NOMO-1 (cell line): ENCODE results near the gene MDC1.
A peak's percentile ranks its signal among the peaks of the same experiment; 100 is the strongest.
"Not testable (repeated sequence)": the region's sequence is repeated elsewhere in the genome, so short reads cannot be mapped to it uniquely, and the experiment has no call there.

ENCODE experiments used
- DNase-seq, 2 experiments: peaks; one replicate each; lab custom pipeline; 2025; ENCODE audit not compliant: unreplicated experiment in 2 of 2; lab: John Stamatoyannopoulos, UW

Gene MDC1

DNA sequence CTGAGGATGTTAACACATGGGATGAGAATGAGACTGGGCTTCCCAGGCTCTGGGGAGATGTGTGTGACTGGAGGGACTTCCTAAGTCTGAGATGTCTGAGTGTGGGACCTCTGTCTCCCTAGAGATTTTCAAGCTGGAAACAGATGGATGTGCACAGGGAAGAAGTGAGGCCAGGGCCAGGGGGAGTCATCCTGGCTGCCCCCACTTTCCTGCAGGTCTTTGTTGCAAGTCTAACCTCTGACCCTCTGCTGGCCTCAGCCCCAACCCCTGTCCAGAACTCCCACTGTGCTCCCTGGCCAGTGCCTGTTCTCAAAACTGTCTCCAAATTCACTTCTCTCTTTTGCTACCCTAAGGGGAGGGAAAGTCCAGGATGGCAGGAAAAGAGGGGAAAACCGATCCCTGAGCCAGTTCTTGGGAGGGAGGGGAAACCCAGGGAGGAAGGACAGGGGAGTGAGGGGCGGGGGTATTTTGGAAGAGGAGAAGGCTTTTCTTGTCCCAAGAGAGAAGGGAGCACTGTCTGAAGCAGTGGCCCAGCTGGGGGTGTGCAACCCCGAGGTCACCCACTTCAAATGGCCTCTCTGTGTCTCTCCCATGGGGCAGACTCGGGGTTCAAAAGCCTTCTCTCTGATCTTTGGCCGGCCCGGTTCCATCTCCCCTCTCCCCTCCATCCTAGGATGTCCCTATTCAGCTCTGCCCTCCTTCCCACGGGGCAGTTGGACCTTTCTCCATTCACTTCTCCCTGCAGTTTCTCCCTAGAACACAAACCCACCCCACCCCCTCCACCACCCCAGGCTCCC is 33.7 kb downstream of the MDC1 start:
- no peak for DNase-seq

DNA sequence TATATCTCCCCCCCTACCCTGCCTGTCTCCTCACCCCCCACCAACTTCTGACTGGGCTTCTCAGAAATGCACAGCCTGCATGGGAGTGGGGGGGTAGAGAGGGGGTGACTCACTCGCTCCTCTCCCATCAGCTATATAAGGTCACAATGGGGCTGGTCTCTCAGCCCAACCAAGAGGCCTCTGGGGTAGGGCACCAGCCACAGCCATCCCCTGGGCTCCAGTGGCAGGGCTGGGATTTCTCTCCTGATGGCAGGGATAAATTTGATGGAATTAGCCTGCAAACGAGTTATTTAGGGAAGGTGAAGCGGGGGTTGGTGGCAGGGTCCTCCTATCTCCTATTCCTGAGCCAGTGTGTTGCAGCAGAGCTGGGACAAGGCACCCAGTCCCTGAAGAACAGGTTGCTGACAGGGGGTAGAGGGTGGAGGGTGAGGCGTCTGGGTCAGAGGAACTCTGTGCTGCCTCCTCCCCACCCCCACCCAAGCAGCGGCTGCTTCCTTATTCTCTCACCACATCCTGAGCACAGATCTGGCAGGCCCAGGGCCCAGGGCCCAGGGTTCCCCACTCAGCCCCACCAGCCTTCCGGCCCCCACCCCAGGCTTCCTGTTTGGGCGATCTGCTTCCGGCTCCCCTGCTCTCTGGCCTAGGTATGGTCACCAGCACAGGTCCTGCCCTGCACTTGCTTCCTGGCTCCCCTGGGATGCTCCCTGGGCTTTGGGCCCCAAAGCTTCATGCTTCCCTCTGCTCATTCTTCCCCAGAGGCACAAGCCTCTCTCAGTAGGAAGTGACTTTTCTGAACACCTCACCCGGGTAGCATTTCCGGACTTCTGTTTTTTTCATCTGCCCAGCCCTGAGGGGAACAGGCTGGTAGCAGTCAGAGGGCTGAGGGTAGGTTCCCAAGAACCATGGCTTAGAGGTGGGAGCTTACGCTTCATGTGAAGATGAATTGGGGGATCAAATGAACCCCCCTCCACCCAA is 34.7 kb downstream of the MDC1 start:
- peak; percentile 94 to 97 for DNase-seq

DNA sequence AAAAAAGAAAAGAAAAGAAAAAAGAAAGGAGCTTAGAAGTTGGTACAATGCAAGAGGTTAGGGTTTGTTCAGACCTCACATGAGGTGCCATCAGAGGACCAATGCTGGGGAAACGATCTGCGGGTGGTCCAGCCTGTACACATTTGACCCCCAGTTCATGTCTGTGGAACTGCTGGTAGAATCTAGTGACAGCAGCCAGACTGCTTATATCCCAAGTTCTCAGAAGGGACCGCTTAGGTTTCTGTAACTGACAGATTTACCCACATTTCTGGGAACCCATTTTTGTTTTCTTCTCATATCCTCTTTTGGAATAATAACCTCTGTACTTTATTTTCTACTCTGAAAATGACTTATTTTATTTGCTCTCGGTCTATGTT is 35.3 kb downstream of the MDC1 start:
- DNase-seq, result no peak

DNA sequence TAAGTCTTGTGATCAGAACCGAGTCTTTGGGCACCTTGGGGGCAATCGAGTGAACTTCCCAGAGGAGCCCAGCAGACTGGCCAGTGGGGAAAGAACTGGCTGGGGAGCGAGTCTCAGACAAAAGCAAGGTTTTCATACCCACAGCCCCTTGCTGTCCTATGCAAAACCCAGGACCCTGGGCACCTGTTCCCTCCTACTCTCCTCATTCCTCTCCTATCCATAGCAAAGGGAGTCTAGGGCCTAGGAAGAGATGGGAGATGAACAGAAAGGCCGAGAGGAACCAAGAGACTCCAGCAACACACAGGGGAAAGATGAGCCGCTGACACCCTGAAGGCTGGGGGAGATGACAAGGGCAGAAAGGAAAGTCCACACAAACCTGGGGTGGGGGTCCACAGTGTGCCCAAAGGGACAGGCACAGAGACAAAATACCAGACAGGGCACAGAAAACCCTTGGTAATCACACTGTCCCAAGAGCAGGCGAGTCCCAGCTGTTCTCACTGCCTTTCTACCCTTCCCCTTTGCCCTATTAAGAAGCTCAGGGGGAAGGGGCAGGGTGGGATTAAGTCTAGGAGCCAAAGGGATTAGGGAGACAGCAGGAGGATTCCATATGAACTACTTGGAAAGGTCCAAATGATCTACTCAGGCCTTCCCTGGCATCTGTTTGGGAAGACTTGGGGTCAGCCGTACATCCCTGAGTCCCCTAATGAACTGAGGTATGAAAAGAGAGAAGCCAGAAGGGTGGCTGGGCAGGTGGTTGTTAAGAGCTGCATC is 37.1 kb downstream of the MDC1 start:
- no peak for DNase-seq

DNA sequence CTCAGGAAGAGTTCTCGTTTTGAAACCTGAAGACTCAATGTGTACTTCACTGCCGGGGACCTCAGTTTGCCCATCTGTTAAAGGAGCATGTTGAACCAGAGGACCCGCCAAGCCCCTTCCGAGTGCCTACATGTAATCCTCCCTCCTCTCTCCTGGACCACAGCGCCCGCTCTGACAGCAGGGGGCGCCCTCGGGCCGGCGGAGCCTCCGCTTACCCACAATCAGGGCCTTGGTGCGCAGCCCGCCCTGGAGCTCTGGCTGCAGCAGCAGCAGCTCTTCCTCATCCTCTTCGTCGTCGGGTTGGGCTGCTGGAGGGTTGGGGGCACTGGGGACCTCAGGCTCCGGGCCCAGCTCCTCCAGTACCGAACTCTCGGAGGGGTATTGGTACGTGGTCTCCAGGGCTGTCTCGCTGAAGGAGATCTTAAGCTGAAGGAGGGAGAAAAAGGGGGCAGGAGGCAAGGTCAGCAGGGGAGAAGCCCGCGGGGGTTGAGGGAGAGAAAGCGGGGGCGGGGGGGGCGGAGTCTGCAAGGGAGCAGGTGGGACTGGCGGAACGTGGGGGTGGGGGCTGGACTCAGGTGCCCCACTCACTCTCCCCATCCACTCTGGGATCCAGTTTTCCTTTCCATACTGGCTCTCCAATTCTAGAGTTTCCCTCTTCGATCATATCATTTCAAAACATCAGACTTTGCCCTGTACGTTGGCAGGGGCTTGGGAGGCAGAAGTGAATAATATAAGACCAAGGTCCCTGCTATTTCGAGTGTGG is 37.9 kb downstream of the MDC1 start:
- peak; percentile 69 to 79 for DNase-seq

DNA sequence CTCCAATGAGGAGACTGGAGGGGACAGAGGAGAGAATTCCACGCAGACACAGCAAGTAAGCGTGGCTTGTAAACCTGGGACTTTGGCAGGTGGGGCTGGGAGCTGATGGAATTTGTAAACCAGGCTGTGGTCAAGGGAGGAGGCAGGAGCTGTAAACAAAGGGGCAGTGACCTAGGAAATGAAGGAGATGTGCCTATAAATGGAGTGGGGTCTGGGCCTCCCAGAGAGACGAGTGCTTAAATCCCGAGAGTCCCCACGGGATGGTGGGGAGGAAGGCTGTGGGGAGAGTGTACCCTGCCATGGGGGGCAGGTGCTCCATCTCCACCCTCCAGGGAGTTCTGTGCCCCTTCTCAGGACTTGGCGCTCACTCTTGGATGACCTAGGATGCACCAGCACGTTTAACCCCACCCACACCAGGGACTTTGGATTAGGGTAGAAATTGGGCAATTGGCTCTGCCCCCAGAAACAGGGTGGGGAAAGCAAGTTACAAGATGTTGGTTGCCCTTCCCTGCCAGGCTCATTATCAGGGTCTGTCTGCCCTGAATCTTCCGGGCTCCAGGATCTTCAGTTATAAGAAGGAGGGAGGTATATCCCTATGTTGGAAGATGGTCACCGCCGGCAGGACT is 40.3 kb downstream of the MDC1 start:
- DNase-seq, result no peak

DNA sequence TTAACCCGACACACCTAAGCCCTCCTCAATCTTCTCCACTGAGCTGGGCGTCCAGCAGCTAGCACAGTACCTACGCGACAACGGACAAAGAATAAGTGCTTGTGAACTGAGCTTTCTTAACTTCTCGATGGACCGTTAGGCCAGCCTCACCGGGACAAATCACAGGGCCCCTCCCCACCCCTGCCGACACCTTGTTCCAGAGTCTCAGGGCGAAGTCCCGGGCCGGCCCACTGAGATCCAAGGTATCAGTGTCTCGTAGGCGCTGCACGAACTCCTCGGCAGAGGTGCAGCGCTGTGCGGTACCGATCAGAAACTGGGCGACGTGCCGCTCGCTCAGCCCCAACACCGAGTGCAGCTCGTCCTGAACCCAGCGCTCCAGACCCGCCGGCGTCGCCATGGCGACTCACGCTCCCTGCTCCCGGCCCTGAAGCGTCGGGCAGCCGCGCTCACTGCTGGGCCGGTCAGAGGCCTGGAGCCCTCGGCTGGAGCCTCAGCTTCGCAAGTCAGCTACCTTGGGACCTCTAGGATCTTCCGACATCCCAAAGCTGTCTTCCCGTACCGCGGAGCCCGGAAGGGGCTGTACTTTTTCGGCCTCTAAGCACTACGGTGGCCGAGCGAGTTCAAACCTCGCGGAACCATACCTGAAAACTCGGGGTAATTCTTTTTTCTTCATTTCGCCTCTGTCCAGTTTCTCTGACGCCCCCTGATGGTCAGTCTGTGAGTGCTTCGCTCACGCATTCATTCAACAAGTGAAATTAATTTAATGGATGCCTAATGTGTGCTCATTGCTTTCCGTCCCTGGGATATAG is 44.4 kb downstream of the MDC1 start, which contains the start of gene DHX16:
TSS of gene DHX16 (minus strand) at position 562 of the 809 bp plus-strand sequence. CDS start at position 397, 165 bp downstream.
- peak; percentile 89 to 96 for DNase-seq

DNA sequence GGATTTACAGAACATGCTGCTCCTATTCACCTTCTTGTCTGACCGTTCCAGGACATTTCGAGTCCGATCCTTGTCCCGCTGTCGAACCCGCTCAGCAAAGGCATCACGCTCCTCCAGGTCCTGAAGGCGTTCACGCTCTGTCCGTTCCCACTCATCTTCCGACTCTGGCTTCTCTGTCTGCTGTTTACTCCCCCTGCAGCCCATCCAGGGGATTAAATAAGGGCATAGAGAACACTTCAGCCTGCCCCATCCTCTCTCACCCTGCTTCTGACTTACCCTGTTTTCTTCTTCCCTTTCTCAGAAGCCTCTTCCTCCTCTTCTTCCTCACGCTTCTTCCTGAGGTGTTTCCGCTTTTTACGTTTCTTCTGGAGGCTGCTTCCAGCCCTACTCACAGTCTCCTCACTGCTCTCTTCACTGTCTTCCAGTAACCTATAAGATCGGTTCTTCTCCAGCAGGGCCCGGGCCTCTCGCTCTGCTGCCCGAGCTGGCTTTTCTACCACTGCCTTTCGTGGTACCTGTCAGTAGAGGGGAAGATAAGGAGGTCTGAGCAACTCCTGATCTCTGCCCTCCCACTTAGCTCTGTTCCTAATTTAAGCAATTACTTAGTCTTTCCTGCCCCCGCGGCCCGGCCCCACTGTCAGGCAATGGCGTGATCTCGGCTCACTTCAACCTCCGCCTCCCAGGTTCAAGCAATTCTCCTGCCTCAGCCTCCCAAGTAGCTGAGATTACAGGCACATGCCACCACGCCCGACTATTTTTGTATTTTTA is 46.1 kb downstream of the MDC1 start:
- no peak for DNase-seq

DNA sequence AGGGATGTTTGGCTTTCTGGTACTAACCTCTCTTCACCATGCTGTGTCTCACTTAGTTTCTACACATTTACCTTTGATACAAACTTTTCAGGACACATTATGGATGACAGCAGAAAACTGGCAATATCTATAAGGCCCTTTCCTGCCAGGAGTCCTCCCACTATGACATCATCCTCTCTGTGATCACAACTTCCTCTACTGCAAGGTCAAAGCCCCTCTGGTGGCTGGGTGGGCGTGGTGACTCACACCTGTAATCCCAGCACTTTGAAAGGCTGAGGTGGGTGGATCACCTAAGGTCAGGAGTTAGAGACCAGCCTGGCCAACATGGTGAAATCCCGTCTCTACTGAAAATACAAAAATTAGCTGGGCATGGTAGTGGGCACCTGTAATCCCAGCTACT is 50.8 kb downstream of the MDC1 start:
- not testable (repeated sequence) for DNase-seq

DNA sequence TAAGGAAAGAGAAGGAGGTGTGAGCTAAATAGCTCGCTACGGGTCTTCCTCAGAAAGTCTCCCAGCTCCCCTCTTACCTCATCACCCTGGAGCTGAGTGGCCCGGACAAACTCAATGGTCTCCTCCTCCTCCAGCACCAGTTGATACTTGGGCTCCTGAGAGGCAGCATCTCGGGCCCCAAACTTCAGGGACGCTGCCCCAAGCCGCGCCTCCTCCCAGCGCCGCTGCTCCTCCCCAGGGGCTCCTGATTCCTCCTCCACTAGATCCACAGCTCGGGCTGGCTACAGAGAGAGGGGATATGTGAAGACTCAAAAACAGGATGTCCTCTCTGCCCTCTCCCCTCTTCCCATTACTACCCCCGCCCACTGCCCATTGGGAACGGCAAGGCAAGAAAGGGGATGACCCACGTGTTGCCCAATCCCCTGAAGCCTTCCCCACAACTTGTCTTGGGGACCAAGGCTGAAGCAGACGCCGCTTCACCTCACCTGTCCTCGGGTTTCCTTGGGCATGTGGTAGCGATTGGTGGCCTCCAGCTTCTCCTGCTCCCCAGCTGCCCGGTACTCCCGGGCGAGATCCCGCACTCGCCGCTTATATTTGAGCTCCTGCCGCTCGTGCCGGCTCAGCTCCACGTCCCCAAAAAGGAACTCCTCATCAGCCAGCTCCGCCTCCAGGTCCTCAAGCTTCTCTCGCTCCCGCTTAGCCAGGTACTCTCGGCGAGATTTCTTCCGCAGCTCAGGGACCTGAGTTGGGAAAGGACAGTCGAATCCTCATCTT is 51.9 kb downstream of the MDC1 start:
- no peak for DNase-seq

DNA sequence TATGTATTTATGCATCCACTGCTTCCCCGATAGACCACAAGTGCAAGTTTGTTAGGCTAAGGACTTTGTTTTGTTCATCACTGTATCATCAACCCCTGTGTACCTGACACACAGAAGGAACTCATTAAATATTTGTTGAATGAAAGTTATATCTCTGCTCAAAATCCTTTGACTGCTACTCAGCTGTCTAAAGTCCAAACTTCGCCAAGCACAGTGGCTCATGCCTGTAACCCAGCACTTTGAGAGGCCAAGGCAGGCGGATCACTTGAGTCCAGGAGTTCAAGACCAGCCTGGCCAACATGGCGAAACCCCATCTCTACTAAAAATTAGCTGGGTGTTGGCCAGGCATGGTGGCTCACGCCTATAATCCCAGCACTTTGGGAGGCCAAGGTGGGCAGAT is 59.2 kb downstream of the MDC1 start:
- DNase-seq, result not testable (repeated sequence)

DNA sequence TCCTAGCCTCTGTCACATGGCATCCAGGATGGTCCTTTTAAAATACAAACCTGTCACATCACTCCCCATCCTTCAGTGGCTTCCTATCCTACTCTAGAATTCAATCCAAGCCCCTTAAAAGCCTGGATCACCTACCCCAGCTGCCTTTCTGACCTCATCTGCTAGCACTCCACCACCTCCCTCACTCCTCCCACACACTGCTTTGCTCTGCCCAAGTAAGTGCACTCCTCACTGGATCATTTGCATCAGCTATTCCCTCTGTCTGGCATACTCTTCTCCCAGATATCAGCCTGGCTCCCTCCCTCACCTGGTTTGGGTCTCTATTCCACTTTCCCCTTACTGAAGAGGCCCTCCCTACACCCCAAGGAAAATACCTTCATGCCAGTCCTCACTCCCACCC is 59.6 kb downstream of the MDC1 start:
- no peak for DNase-seq

DNA sequence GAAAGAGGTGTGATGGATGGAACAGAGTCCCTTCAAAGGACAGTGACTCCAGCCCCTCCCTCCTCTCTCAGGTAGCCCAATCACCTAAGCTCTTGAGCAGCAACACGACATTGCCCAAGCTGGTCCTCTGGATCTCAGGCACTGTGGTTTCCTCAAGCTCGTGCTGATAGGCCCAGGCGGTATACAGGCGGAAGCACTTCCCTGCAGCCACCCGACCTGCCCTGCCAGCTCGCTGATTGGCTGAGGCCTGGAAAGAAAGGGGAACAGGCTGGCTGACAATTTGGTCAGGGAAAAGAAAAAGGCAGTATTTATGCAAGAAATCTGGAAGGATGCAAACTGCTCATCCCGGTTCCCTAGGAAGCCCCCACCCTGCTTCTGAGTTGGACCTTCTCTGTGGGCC is 60.6 kb downstream of the MDC1 start:
- peak; percentile 77 to 78 for DNase-seq

DNA sequence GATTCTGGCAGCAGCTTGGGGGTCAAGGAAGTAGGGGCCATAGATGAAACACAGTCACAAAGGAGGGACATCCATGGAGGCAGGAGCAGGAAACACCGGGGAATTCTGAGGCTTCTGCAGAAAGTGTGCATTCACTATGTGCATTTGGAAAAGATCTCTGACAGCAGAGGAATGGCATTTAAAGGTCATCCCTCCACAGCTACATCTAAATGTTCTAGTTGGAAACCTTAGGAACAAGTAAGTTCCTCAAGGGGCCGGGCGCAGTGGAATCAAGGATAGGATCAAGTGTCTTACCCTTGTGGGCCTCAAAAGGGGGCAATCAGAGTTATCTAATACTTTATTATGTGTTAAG is 61.4 kb downstream of the MDC1 start:
- no peak for DNase-seq

DNA sequence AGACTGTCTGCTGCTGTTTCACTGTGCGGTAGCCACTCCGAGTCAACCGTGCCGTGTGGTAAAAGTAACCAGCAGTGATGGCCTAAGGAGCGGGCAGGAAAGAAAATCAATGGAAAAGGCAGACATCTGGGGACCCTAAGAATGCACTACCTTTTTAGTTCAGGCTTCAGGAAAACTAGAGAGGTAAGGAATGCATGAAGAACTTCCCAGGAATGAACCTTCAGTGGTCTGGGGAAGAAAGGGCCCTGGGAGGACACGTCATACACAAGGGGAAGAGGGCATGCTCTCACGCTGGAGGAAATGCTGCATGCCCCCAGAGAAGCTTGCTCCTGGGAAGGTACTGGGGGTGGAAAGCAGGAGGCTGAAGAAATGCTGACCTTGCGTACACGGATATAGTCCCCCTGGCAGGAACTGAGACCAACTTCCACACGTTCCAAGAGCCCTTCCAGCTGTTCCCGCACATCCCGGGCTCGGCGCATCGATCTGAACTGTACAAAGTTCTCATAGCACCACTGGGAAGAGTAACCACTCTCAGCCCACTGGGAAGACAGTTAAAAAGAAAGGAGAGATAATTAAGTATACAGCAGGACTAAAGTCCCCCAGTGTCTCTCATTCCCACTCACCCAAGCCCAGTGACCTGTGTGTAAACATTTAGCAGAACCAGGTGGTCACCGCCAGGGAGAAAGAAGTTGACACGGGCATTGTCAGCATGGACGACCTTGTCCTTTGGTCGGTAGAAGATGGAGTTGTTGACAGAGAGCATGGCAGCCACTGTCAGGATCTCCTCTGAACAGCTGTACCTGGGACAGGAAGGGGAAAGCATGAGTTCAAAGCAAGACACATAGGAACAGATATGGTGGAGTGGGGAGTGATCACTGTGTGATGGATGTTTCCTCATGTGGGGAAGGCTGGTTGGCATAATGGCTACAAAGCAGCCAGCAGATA is 62.0 kb downstream of the MDC1 start:
- no peak for DNase-seq

DNA sequence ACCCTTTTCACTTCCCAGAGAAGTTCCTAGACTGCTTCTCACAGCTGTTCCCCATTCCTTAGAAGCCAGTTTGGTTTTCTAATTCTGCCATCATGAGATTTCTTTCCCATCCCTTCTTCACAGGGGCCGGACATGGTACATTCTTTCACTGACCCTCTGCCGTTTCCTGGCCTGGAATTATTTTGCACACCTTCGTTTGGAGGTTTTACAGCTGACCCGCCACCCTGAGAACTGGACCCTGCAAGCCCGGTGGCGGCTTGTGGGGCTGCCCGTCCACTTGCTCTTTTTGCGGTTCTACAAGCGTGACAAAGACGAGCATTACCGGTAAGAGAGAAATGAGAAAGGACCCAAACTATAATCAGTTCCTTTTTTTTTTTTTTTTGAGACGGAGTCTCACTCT is 65.9 kb downstream of the MDC1 start:
- no peak for DNase-seq
